Neural progenitor cell (in vitro differentiated cells): Measurements from ENCODE around the gene ACSM4. TPM values are rescaled to one million over a fixed set of nuclear protein-coding genes. Genes with fewer than 3 reads are reported as not detected.

Source experiments
- DNase-seq: peaks from one replicate; pipeline ENCODE4 v3.0.0-alpha.2; 2016; ENCODE audit warnings: low spot score
- H2AFZ ChIP-seq: fragments of 200-600 bp; sonication (generic); replicated peaks from 2 replicates; pipeline ENCODE4 v1.6.1; 2016; ENCODE audit warnings: antibody characterized with exemption
- H3F3A ChIP-seq: fragments of 200-600 bp; sonication (generic); 2 replicates; pipeline ENCODE4 v1.6.1; 2016; ENCODE audit warnings: antibody characterized with exemption, low read depth
- H3K27ac ChIP-seq: fragments of 200-600 bp; sonication (generic); 2 replicates; pipeline ENCODE4 v1.5.1; 2016; ENCODE audit warnings: mild to moderate bottlenecking
- H3K27me3 ChIP-seq: fragments of 200-600 bp; sonication (generic); 2 replicates; pipeline ENCODE4 v1.6.1; 2016; ENCODE audit warnings: mild to moderate bottlenecking, moderate library complexity
- H3K36me3 ChIP-seq: fragments of 200-600 bp; sonication (generic); 2 replicates; pipeline ENCODE4 v1.5.1; 2016
- H3K4me1 ChIP-seq: fragments of 200-600 bp; sonication (generic); 2 replicates; pipeline ENCODE4 v1.6.1; 2016; ENCODE audit warnings: mixed run types
- H3K4me2 ChIP-seq: fragments of 200-600 bp; sonication (generic); 2 replicates; pipeline ENCODE4 v1.6.1; 2016
- H3K4me3 ChIP-seq: fragments of 200-600 bp; sonication (generic); 2 replicates; pipeline ENCODE4 v1.5.1; 2016
- H3K79me2 ChIP-seq: fragments of 200-600 bp; sonication (generic); 2 replicates; pipeline ENCODE4 v1.6.1; 2016; ENCODE audit warnings: low read depth
- H3K9ac ChIP-seq: fragments of 200-600 bp; sonication (generic); 2 replicates; pipeline ENCODE4 v1.6.1; 2016
- H3K9me3 ChIP-seq: fragments of 200-600 bp; sonication (generic); 2 replicates; pipeline ENCODE4 v1.5.1; 2016; ENCODE audit warnings: low read depth
- H4K20me1 ChIP-seq: fragments of 200-600 bp; sonication (generic); 2 replicates; pipeline ENCODE4 v1.6.1; 2016; ENCODE audit warnings: low read depth
- H3K27ac Mint-ChIP-seq: 3 replicates; pipeline ENCODE4 v1.8.0; 2021; ENCODE audit warnings: mixed read lengths
- H3K27me3 Mint-ChIP-seq: 2 replicates; pipeline ENCODE4 v1.8.0; 2022; ENCODE audit warnings: low read depth, mild to moderate bottlenecking, inconsistent platforms, moderate library complexity, mixed read lengths; ENCODE audit not compliant: insufficient read depth
- H3K36me3 Mint-ChIP-seq: 3 replicates; pipeline ENCODE4 v1.8.0; 2021; ENCODE audit warnings: mixed read lengths
- H3K4me1 Mint-ChIP-seq: 3 replicates; pipeline ENCODE4 v1.8.0; 2021; ENCODE audit warnings: mixed read lengths
- H3K4me3 Mint-ChIP-seq: 3 replicates; pipeline ENCODE4 v1.8.0; 2021; ENCODE audit warnings: mild to moderate bottlenecking, moderate library complexity, mixed read lengths
- H3K9me3 Mint-ChIP-seq: 3 replicates; pipeline ENCODE4 v1.8.0; 2020; ENCODE audit warnings: mixed read lengths
- CTCF ChIP-seq: fragments of 200-600 bp; sonication (generic); IDR thresholded peaks from 2 replicates; pipeline ENCODE4 v1.5.1; 2017; ENCODE audit warnings: antibody characterized with exemption, mild to moderate bottlenecking
- EZH2 ChIP-seq: fragments of 200-600 bp; sonication (generic); IDR thresholded peaks from 2 replicates; pipeline ENCODE4 v1.6.1; 2017; ENCODE audit warnings: antibody characterized with exemption, mild to moderate bottlenecking, moderate library complexity
- EZH2phosphoT487 ChIP-seq: fragments of 200-600 bp; sonication (generic); IDR thresholded peaks from 2 replicates; pipeline ENCODE4 v1.6.1; 2017; ENCODE audit warnings: antibody characterized with exemption
- total RNA-seq: library from RNA; depleted of rRNA; stranded (reverse); fragments of >200 nt; gene quantifications from 2 replicates; pipeline ENCODE4 v1.2.3, GENCODE V29; 2015; ENCODE audit warnings: low replicate concordance

The ACSM4 gene
- total RNA-seq, 1 donor from 2014 or later = not detected

GRCh38 chr12:7349418-7349817 lies 45.5 kb downstream of the ACSM4 start:
- Histone ChIP-seq H3K27me3 (no peaks in the 10 kb centered on the region), H3K9ac (no peak overlapping the region), H3K36me3 (no peaks in the 10 kb centered on the region), H3K9me3 (no peaks in the 10 kb centered on the region), H3K27ac (no peak overlapping the region), H3K4me3 (no peak overlapping the region), H3K79me2 (no peaks in the 10 kb centered on the region), H2AFZ (no peak overlapping the region), H3F3A (no peaks in the 10 kb centered on the region), H3K4me2 (no peak overlapping the region), H4K20me1 (no peaks in the 10 kb centered on the region), H3K4me1 (no peaks in the 10 kb centered on the region)
- Mint-ChIP-seq H3K27me3 (no peaks in the 10 kb centered on the region), H3K9me3 (peaks cover 4% of the 10 kb centered on the region), H3K36me3 (no peaks in the 10 kb centered on the region), H3K4me1 (no peaks in the 10 kb centered on the region), H3K27ac (no peak overlapping the region), H3K4me3 (no peak overlapping the region)
- DNase-seq = no peak
- no peak for TF ChIP-seq CTCF
- TF ChIP-seq EZH2 = no peak
- TF ChIP-seq EZH2phosphoT487 = no peak

DNA sequence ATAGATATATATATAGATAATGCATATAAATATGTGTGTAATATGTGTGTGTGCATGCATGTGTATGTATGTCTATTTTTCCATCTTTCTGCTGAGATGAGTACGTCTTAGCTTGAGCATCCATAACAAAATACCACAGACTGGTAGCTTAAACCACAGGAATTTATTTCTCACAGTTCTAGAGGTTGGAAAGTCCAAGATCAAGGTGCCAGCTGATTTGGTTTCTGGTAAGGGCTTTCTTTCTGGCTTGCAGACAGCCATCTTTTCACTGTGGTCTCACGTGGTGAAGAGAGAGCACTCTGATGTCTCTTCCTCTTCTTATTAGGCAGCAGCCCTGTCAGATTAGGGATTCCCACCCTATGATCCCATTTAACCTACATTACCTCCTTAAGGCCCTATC lies 47.3 kb downstream of the ACSM4 start:
- H3K36me3 Mint-ChIP-seq = no peaks in the 10 kb centered on the region
- no peaks in the 10 kb centered on the region for H4K20me1 ChIP-seq
- no peak for DNase-seq
- no peaks in the 10 kb centered on the region for H3K4me1 Mint-ChIP-seq
- no peak overlapping the region for H2AFZ ChIP-seq
- H3F3A ChIP-seq = no peaks in the 10 kb centered on the region
- H3K36me3 ChIP-seq = no peaks in the 10 kb centered on the region
- H3K9me3 ChIP-seq = no peaks in the 10 kb centered on the region
- no peaks in the 10 kb centered on the region for H3K79me2 ChIP-seq
- no peak for TF ChIP-seq EZH2
- no peak for TF ChIP-seq CTCF
- no peak for TF ChIP-seq EZH2phosphoT487
- H3K9me3 Mint-ChIP-seq = no peaks in the 10 kb centered on the region
- H3K27me3 ChIP-seq = no peaks in the 10 kb centered on the region
- H3K4me2 ChIP-seq = no peak overlapping the region
- H3K27ac Mint-ChIP-seq = no peak overlapping the region
- H3K27ac ChIP-seq = no peak overlapping the region
- H3K4me1 ChIP-seq = no peaks in the 10 kb centered on the region
- no peaks in the 10 kb centered on the region for H3K27me3 Mint-ChIP-seq
- H3K4me3 ChIP-seq = no peak overlapping the region
- no peak overlapping the region for H3K4me3 Mint-ChIP-seq
- no peak overlapping the region for H3K9ac ChIP-seq

GRCh38 chr12:7352661-7353060 lies 48.8 kb downstream of the ACSM4 start:
- Mint-ChIP-seq H3K9me3 (no peaks in the 10 kb centered on the region), H3K36me3 (no peaks in the 10 kb centered on the region), H3K4me3 (no peak overlapping the region), H3K27me3 (no peaks in the 10 kb centered on the region), H3K27ac (no peak overlapping the region), H3K4me1 (no peaks in the 10 kb centered on the region)
- Histone ChIP-seq H3K9me3 (no peaks in the 10 kb centered on the region), H3K4me1 (no peaks in the 10 kb centered on the region), H2AFZ (no peak overlapping the region), H3F3A (no peaks in the 10 kb centered on the region), H3K36me3 (no peaks in the 10 kb centered on the region), H4K20me1 (no peaks in the 10 kb centered on the region), H3K27me3 (no peaks in the 10 kb centered on the region), H3K79me2 (no peaks in the 10 kb centered on the region), H3K4me2 (no peak overlapping the region), H3K9ac (no peak overlapping the region), H3K4me3 (no peak overlapping the region), H3K27ac (no peak overlapping the region)
- no peak for TF ChIP-seq EZH2phosphoT487
- no peak for TF ChIP-seq CTCF
- TF ChIP-seq EZH2 = no peak
- DNase-seq = no peak
